Kidney (tissue), 14 donors: ENCODE measurements around the gene HSPA12A. TPM values are rescaled to one million over a fixed set of nuclear protein-coding genes. Genes with fewer than 3 reads are reported as not detected.
A peak's percentile ranks its signal among the peaks of the same experiment; 100 is the strongest.

ENCODE experiments used
- DNase-seq, 5 donors: peaks; one replicate each; pipeline ENCODE4 v3.0.0-alpha.2; 2013 to 2020
- FAIRE-seq: peaks from 2 replicates; lab custom pipeline; 2012; peaks lifted over from hg19 to GRCh38; lab: Jason Lieb, UNC
- H3K27ac ChIP-seq, 2 donors: one replicate each; pipeline ENCODE4 v1.7.0; 2013; ENCODE audit warnings: low read depth in 2 of 2, low read length in 2 of 2, inconsistent platforms in 1 of 2
- H3K27me3 ChIP-seq: one replicate; pipeline ENCODE4 v1.7.1; 2013; ENCODE audit warnings: low read length, inconsistent platforms; ENCODE audit not compliant: control insufficient read depth, insufficient read depth
- H3K36me3 ChIP-seq, 3 donors: one replicate each; pipeline versions ENCODE4 v1.7.0 to v1.7.1; 2013; ENCODE audit warnings: low read length in 3 of 3, control low read depth in 1 of 3, inconsistent platforms in 1 of 3; ENCODE audit not compliant: insufficient read depth in 3 of 3, control insufficient read depth in 2 of 3
- H3K4me1 ChIP-seq, 3 donors: one replicate each; pipeline versions ENCODE4 v1.7.0 to v1.7.1; 2013; ENCODE audit warnings: low read length in 3 of 3, inconsistent platforms in 1 of 3, low read depth in 1 of 3; ENCODE audit not compliant: control insufficient read depth in 2 of 3, insufficient read depth in 2 of 3
- H3K4me3 ChIP-seq, 3 donors: one replicate each; pipeline versions ENCODE4 v1.7.0 to v1.8.1; 2013; ENCODE audit warnings: low read length in 3 of 3, control low read depth in 1 of 3, inconsistent platforms in 1 of 3
- H3K9ac ChIP-seq, 3 donors: one replicate each; pipeline versions ENCODE4 v1.7.0 to v1.7.1; 2013; ENCODE audit warnings: low read length in 3 of 3, control low read depth in 1 of 3, inconsistent platforms in 1 of 3
- H3K9me3 ChIP-seq, 3 donors: one replicate each; pipeline versions ENCODE4 v1.7.0 to v1.7.1; 2013; ENCODE audit warnings: low read length in 3 of 3, control low read depth in 1 of 3, inconsistent platforms in 1 of 3; ENCODE audit not compliant: control insufficient read depth in 2 of 3, insufficient read depth in 1 of 3
- CTCF ChIP-seq: IDR thresholded peaks from 3 replicates; pipeline ENCODE4 v1.5.1; 2012; ENCODE audit warnings: mild to moderate bottlenecking, moderate library complexity, borderline replicate concordance; ENCODE audit not compliant: insufficient read depth; ENCODE audit errors: extremely low read depth
- intact Hi-C: fragments of 100-400 bp; cut with DNase I; formaldehyde crosslinking; loops from one replicate; pipeline ENCODE4 v1.11.1; 2022
- polyA plus RNA-seq: library from polyadenylated mRNA; stranded (reverse); fragments of 350-450 nt; fragmentation: Illumina TruSeq; extraction: RNeasy Lipid Tissue Mini Kit (QIAGEN cat#74804); gene quantifications from one replicate; pipeline ENCODE4 v1.2.3, GENCODE V29; 2014; ENCODE audit warnings: low read depth, low replicate concordance; ENCODE audit not compliant: insufficient read depth
- total RNA-seq: library from RNA; stranded (reverse); fragmentation: NEBNext Ultra II Directional; extraction: Animal tissue kit (Norgen Biotek cat#: 25700); gene quantifications from one replicate; pipeline ENCODE4 v1.2.1, GENCODE V29; 2021
- donor health status: control.
- donor health status: control.
- donor health status: control.
- donor health status: control.
- donor health status: control.
- donor health status: DM: yes; HTN: yes; CAD: no.
- donor health status: Normal renal cell carcinoma (clear cell type).

The HSPA12A gene
- total and polyA plus RNA-seq, 2 donors from 2014 or later = 18.9 to 33.5 TPM

GRCh38 chr10:116728526-116729096 lies 13.8 kb downstream of the HSPA12A start:
- Histone ChIP-seq H3K27ac (peak overlapping the region; percentile 52 to 59), H3K27me3 (no peaks in the 10 kb centered on the region), H3K9ac (no peak overlapping the region), H3K36me3 (no peaks in the 10 kb centered on the region), H3K4me1 (peaks cover 4 to 37% (median 28%) of the 10 kb centered on the region in 3 donors), H3K4me3 (no peak overlapping the region), H3K9me3 (no peaks in the 10 kb centered on the region)
- intact Hi-C loops = no loop called here
- TF ChIP-seq CTCF = no peak
- peak in 1 of 5 donors; percentile 37 for DNase-seq
- FAIRE-seq = no peak

GRCh38 chr10:116723428-116724281 lies 18.7 kb downstream of the HSPA12A start:
- TF ChIP-seq CTCF = no peak
- Histone ChIP-seq H3K36me3 (no peaks in the 10 kb centered on the region), H3K9me3 (no peaks in the 10 kb centered on the region), H3K4me1 (peaks cover 15 to 59% (median 47%) of the 10 kb centered on the region in 3 donors), H3K4me3 (no peak overlapping the region), H3K27me3 (no peaks in the 10 kb centered on the region), H3K27ac (peak overlapping the region; percentile 65 to 80), H3K9ac (peak overlapping the region in 1 of 3 donors; percentile 4)
- DNase-seq = no peak
- intact Hi-C loops = no loop called here
- FAIRE-seq = no peak

GRCh38 chr10:116722736-116723427 lies 19.5 kb downstream of the HSPA12A start:
- H3K4me1 ChIP-seq = peaks cover 15 to 60% (median 53%) of the 10 kb centered on the region in 3 donors
- DNase-seq (peak in 2 of 5 donors; percentile 43 to 45), FAIRE-seq (no peak)
- no peaks in the 10 kb centered on the region for H3K9me3 ChIP-seq
- no peaks in the 10 kb centered on the region for H3K27me3 ChIP-seq
- intact Hi-C loops = no loop called here
- peak overlapping the region in 1 of 3 donors; percentile 4 for H3K9ac ChIP-seq
- H3K27ac ChIP-seq = peak overlapping the region; percentile 80 to 81
- H3K4me3 ChIP-seq = peak overlapping the region in 1 of 3 donors; percentile 11
- TF ChIP-seq CTCF = no peak
- no peaks in the 10 kb centered on the region for H3K36me3 ChIP-seq
